H1 (cell line): ENCODE results near the gene UNC13D. TPM values are rescaled to one million over a fixed set of nuclear protein-coding genes. Genes with fewer than 3 reads are reported as not detected.
A peak's percentile ranks its signal among the peaks of the same experiment; 100 is the strongest.

ENCODE experiments used
- BCL11A ChIP-seq, 2 experiments: IDR thresholded peaks; one replicate each; pipeline ENCODE4 v1.6.1; 2011; ENCODE audit warnings: low read depth in 2 of 2, low read length in 2 of 2, mild to moderate bottlenecking in 2 of 2
- GTF2F1 ChIP-seq: IDR thresholded peaks from 2 replicates; pipeline ENCODE4 v1.6.1; 2012; ENCODE audit warnings: low read depth, low read length, improper control_type of control experiment, borderline replicate concordance
- JUND ChIP-seq: IDR thresholded peaks from 2 replicates; pipeline ENCODE4 v1.6.1; 2011; ENCODE audit warnings: mild to moderate bottlenecking, improper control_type of control experiment, low read length
- PHF8 ChIP-seq: fragments of 200-600 bp; sonication (generic); conservative IDR thresholded peaks from 2 replicates; pipeline ENCODE4 v1.7.1; 2012; ENCODE audit warnings: low read depth, mild to moderate bottlenecking, inconsistent platforms, low read length, moderate library complexity
- RAD21 ChIP-seq, 2 experiments: IDR thresholded peaks in 1 of 2; conservative IDR thresholded peaks in 1 of 2; 2 replicates each; pipeline ENCODE4 v1.6.1; 2011; ENCODE audit warnings: low read depth in 2 of 2, low read length in 2 of 2, improper control_type of control experiment in 1 of 2, inconsistent platforms in 1 of 2, mild to moderate bottlenecking in 1 of 2, moderate library complexity in 1 of 2
- RBBP5 ChIP-seq: IDR thresholded peaks from 2 replicates; pipeline ENCODE4 v1.7.1; 2012; ENCODE audit warnings: low read depth, mild to moderate bottlenecking, inconsistent platforms, low read length, moderate library complexity, borderline replicate concordance
- SIN3A ChIP-seq, 2 experiments: IDR thresholded peaks in 1 of 2; conservative IDR thresholded peaks in 1 of 2; 2 replicates each; pipeline ENCODE4 v1.6.1; 2011 to 2012; ENCODE audit warnings: low read length in 2 of 2, improper control_type of control experiment in 1 of 2, low read depth in 1 of 2, mild to moderate bottlenecking in 1 of 2
- polyA plus RNA-seq, 7 experiments: library from polyadenylated mRNA; depleted of rRNA in 3 of 7; stranded (reverse) in 5 of 7; unstranded in 2 of 7; fragments of >200 nt in 5 of 7; fragments of 200-250 nt in 2 of 7; gene quantifications; 1 replicate in 5 of 7; 2 replicates in 1 of 7; 4 replicates in 1 of 7; pipeline versions ENCODE4 v1.2.1 to v1.2.3, GENCODE V29; 2011 to 2013; ENCODE audit warnings: missing spikeins in 2 of 7, mixed read lengths in 2 of 7
- total RNA-seq: library from RNA; stranded (reverse); fragmentation: NEBNext Ultra II Directional; extraction: Animal tissue kit (Norgen Biotek cat#: 25700); gene quantifications from 2 replicates; pipeline ENCODE4 v1.2.1, GENCODE V29; 2021

UNC13D gene
- total and polyA plus RNA-seq, 2 of the 8 experiments (the other 6 are each of a cell fraction or from before 2014, with no cell fraction given) = 3.6 to 8.4 TPM

GRCh38 chr17:75779250-75779986 lies 64.8 kb downstream of the UNC13D start (continued):
- TF ChIP-seq RBBP5 (peak; percentile 50; the same call in 1 of the 2 replicates), GTF2F1 (peak; percentile 99), BCL11A (IDR thresholded peaks at IDR 0.05; ENCODE audit: low read depth in 2 of 2, low read length in 2 of 2) (no peak), PHF8 (peak; percentile 98), JUND (peak; percentile 38; the same call in 1 of the 2 replicates), SIN3A (conservative IDR thresholded peaks at IDR 0.05 in 1 of 2, IDR thresholded peaks at IDR 0.05 in 1 of 2; ENCODE audit: low read depth in 1 of 2, low read length in 2 of 2) (no peak; a peak in 2 of 4 replicates), RAD21 (IDR thresholded peaks at IDR 0.05 in 1 of 2, conservative IDR thresholded peaks at IDR 0.05 in 1 of 2; ENCODE audit: low read depth in 2 of 2, low read length in 2 of 2) (no peak)
